Suppressor macrophage (primary cell): Measurements from ENCODE around the gene PDE6A.
A peak's percentile ranks its signal among the peaks of the same experiment; 100 is the strongest.

Source experiments
- DNase-seq, 4 experiments: peaks; one replicate each; pipeline ENCODE4 v3.0.0-alpha.2; 2020 to 2022

The PDE6A gene

GRCh38 chr5:149834246-149834855 lies 110.2 kb downstream of the PDE6A start:
- peak; percentile 47 to 70 (median 60) for DNase-seq

DNA sequence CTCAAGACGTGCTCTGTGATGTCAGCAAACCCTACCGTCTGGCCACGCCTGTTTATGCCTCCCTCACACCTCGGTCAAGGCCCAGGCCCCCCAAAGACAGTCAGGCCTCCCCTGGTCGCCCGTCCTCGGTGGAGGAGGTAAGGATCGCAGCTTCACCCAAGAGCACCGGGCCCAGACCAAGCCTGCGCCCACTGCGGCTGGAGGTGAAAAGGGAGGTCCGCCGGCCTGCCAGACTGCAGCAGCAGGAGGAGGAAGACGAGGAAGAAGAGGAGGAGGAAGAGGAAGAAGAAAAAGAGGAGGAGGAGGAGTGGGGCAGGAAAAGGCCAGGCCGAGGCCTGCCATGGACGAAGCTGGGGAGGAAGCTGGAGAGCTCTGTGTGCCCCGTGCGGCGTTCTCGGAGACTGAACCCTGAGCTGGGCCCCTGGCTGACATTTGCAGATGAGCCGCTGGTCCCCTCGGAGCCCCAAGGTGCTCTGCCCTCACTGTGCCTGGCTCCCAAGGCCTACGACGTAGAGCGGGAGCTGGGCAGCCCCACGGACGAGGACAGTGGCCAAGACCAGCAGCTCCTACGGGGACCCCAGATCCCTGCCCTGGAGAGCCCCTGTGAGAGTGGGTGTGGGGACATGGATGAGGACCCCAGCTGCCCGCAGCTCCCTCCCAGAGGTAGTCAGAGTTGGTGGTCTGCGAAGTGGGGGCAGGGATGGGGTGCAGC lies 111.3 kb downstream of the PDE6A start:
- no peak for DNase-seq

- DNase-seq: no peak
Measured at GRCh38 chr5:149832636-149833035, 112.0 kb downstream of the PDE6A start.

DNA sequence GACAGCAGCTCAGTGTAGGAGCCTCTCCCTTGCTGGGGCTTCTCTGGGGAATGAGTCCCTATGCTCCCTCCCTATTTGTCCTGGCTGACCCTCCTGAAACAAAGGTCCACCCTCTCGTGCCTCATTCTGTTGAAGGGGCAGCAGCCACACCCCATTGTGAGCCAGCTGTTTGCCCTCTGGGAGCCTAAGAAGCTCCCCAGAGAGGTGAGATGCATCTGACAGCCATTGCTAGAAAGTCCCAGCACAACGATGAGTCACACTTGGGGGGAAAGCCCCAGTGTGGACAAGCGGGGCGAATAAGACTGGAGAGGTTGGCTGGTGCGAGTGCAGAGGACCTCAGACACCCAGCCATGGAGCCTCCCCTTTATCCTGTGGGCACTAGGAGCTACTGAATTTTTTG lies 113.1 kb downstream of the PDE6A start:
- DNase-seq: no peak

GRCh38 chr5:149830579-149830978 lies 114.0 kb downstream of the PDE6A start:
- DNase-seq: no peak

DNA sequence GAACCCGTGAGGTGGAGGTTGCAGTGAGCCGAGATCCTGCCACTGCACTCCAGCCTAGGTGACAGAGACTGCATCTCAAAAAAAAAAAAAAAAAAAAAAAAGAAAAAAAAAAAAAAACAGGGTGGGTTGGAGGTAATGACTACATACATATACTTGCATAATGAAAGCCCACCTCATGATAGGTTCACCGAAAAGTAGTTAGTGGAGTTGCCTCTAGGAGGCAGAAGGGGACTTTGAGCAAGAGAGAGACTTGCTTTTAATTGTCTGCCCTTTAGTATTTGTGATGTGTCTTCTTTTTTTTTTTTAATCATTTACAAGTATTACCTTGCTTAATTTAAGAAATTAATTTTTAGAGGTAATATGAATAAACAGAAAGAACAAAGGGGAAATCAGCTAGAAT lies 114.6 kb downstream of the PDE6A start:
- peak in 1 of 4 experiments; percentile 25 for DNase-seq

GRCh38 chr5:149828161-149829011 lies 116.2 kb downstream of the PDE6A start:
- DNase-seq: peak; percentile 91 to 96 (median 95)

DNA sequence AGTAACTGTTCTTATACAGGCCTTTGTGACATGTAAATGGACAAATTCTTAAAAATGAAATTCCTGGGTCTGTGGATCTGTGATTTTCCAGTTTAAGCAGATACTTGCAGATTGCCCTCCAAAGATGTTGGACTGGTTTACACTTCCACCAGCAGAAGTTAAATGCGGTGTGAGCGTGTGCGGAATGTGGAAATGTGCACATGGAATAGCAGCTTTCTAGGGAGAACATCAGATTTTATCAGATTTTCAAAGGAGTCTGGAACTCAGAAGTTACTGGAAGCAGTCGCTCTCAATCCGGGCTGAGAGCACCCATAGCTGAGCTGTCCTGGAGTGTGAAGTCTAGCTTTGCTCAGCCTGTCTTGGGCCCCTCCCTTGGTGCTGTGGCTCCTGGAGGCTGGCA lies 117.0 kb downstream of the PDE6A start:
- DNase-seq: no peak

DNA sequence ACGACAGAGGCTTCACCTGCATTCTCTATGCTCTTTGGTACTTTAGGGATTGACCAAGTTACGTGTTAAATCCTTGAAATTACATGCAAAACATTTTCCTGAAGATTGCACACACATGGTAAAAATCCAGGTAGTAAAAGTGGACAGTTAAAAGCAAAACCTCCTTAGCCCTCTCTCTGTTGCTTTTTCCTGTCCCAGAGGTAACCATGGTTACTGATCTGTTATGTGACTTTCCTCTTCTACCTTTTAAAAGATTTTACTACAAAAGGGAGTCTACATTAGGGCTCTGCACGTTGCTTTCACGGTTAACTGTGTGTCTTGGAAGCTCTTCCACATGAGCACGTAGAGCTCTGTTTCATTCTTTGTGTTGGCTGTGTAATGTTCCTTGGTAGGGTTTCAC lies 117.5 kb downstream of the PDE6A start:
- DNase-seq: no peak

GRCh38 chr5:149826574-149826973 lies 118.0 kb downstream of the PDE6A start:
- DNase-seq: no peak

DNA sequence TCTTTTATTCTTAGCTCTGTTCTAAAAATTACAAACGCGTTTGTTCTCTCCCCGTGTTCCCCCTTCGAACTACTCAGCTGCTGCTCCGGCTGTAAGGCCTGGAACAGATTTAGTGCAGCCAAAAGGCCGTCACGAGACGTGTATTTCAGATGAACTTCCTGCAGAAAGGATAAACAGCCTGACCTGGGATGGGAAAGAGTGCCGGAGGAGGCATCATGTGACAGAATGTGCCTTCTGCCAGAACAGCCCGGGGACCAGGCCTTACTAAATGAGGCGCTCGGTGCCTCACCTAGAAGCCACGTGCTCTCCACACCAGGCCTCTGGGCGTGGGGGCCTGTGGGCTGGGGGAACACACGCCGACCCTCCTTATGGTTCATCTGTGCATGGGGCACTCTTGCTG lies 119.7 kb downstream of the PDE6A start:
- DNase-seq: no peak

- peak in 2 of 4 experiments; percentile 17 to 32 for DNase-seq
Measured at GRCh38 chr5:149824120-149824519, 120.5 kb downstream of the PDE6A start.

GRCh38 chr5:149823375-149823774 lies 121.2 kb downstream of the PDE6A start:
- no peak for DNase-seq

- no peak for DNase-seq
Measured at GRCh38 chr5:149822301-149822700, 122.3 kb downstream of the PDE6A start.

DNA sequence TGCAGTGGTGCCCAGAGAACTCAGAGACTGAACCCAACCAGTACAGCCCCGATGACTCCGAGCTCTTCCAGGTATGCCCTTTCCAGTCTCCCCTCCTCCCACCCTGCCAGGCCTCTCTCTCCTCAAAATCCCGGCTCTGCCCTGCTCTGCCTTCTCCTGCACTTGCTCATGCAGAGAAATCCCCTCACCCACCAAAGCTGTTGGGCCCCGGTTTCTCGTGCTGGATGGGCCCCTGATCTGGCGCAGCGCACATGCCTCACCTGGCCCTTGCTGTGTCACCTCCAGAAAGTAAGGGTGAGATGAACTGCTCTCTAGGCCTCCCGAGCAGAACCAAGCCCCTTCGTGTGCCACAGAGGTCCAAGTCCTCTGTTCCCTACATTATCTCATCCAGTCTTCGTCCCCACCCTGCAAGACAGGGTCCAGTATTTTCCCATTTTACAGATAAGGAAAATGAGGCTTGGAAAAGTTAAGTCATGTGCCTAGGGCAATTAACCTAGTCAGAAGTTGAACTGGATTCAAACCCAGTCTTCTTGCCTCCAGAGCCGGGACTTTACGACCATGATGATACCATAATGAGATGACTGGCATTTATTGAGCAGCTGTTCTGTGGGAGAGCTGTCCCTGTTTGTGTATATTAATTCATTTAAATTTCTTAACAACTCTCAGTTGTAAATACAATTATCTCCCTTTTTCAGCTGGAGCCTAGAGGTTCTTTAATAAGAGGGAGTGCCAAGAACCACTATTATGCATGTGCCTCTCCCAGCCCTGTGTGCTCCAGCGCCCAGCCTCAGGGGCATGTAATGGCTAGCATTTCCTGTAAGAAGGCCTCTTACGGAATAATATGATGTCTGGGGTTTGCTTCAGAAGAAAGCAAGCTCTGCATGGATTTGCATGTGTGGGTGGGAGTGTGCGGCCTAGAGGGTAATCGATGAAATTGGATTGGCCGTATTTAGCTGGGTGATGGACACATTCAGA lies 123.8 kb downstream of the PDE6A start:
- no peak for DNase-seq

DNA sequence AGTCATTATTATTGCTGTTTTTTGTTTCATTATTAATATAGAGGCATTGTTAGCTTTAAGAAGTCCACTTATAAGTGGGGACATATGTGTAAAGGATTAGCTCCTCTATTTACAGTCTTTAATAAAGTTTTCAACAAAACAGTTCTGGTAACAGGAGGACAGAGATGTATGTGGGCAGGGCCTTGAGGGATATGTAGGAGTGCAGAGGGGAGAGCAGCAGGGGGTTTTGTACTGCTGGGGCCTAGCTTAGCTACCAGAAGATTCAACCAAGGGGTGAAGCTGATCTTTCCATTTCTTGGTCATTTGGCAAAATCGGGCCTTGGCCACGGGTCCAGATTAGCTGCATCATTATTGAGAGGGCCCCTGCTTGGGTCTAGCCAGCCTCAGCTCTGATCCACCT lies 124.6 kb downstream of the PDE6A start:
- DNase-seq: no peak

DNA sequence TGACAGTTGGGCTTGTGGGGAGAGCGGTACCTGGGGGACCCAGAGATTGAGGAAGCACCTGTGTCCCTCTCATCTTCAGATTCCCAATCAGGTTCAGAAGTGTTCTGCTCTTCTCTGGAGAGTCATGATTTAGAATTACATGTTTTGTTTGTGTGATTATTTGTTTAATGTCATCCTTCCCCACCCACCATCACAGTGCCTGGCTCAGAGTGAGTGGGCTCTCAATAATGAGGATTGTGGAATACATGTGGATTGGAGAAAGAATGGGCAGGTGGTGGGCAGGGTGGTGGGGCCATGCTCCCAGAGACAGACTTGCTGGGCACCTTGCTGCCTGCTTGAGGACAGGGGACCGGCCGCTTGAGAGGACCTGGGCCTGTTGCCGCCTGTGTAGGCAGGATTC lies 126.5 kb downstream of the PDE6A start:
- no peak for DNase-seq

DNA sequence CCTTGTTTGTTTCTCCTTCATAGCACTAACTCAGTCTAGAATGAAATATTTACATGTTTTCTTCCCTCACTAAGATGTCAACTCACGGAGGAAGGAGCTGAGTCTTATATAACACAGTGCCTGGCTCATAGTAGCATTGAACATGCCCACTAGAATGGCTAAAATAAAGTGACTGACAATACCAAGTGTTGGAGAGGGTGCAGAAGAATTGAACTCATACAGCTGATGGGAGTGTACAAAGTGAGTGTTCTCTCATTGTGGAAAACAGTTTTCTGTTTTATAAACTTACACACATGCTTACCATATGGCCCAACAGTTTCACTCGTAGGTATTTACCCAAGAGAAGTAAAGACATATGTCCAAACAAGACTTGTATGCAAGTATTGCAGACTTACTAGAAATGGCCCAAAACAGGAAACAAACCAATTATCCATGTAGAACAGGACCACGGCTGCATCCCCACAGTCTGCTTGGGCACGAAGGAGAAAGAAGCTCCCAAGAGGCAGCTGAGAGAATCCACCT lies 127.0 kb downstream of the PDE6A start:
- DNase-seq: no peak

DNA sequence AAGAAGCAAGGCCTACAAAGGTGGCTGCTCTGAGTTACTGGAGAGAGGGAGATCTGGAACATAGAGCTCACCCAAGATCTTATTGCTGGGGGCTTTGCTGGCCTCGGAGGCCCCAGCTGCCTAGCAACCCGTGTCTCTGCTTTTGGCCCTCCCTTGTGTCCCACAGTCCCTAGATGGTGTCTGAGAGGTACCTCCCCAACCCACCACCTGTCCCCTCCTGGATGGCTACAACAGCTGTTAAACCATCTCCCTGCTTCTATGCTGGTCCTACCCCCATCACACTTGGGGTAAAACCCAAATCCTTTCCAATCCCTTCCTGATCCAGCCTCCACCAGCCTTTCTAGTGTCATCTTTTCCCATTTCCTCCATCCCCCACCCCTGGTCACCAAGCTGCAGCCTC lies 127.9 kb downstream of the PDE6A start:
- DNase-seq: no peak

DNA sequence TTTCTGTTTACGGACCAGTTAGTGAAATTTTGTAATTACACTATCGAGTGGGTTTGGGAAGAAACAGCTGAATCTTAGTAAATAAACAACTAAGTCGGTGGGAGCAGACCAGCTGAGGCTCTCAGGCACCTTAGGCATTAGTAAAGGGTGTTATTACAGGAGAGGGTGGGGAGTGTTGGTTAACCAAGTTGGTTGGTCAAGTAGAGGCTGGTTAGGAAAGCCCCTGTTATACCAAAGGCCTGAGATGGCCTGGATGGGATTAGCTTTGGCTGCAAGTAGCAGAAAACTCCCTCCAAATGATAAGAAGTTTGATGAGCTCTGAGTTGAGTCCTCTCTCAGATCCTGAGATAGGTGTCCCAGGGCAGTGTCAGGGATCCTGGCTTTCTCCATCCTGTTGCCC lies 133.1 kb downstream of the PDE6A start:
- no peak for DNase-seq

GRCh38 chr5:149810856-149811255 lies 133.7 kb downstream of the PDE6A start:
- DNase-seq: peak; percentile 35 to 70 (median 60)
